GM21619 (cell line): ENCODE measurements around the gene RAB12.
"Not testable (repeated sequence)": the region's sequence is repeated elsewhere in the genome, so short reads cannot be mapped to it uniquely, and the experiment has no call there.

ENCODE experiments used
- ATAC-seq: cut with Tn5 transposase; IDR thresholded peaks from one replicate; pipeline ENCODE4 v1.9.1; 2021; ENCODE audit not compliant: unreplicated experiment

The RAB12 gene

GRCh38 chr18:8608795-8609658 is at the start of gene RAB12:
TSS of gene RAB12 (plus strand) at chr18:8609437. CDS start at chr18:8609440, 3 bp downstream.
- ATAC-seq, result peak; percentile 61

GRCh38 chr18:8559612-8560186 is 49.5 kb upstream of the RAB12 start:
- ATAC-seq, result no peak

- ATAC-seq, result no peak
Observed at GRCh38 chr18:8561123-8561910, 47.9 kb upstream of the RAB12 start.

GRCh38 chr18:8562070-8562469 is 47.2 kb upstream of the RAB12 start:
- ATAC-seq, result no peak

GRCh38 chr18:8562919-8563318 is 46.3 kb upstream of the RAB12 start:
- no peak for ATAC-seq

- ATAC-seq, result no peak
Observed at GRCh38 chr18:8571399-8571798, 37.8 kb upstream of the RAB12 start.

GRCh38 chr18:8573766-8574165 is 35.5 kb upstream of the RAB12 start:
- ATAC-seq, result not testable (repeated sequence)

- no peak for ATAC-seq
Observed at GRCh38 chr18:8584798-8585197, 24.4 kb upstream of the RAB12 start.

GRCh38 chr18:8586941-8587340 is 22.3 kb upstream of the RAB12 start:
- no peak for ATAC-seq

- ATAC-seq, result no peak
Observed at GRCh38 chr18:8595445-8595844, 13.8 kb upstream of the RAB12 start.

GRCh38 chr18:8601277-8602032 is 7.8 kb upstream of the RAB12 start:
- peak; percentile 65 for ATAC-seq

GRCh38 chr18:8602040-8602439 is 7.2 kb upstream of the RAB12 start:
- peak; percentile 25 for ATAC-seq

- no peak for ATAC-seq
Observed at GRCh38 chr18:8602557-8602956, 6.7 kb upstream of the RAB12 start.

GRCh38 chr18:8603663-8604520 is 5.3 kb upstream of the RAB12 start:
- ATAC-seq, result no peak

GRCh38 chr18:8605974-8606373 is 3.3 kb upstream of the RAB12 start:
- ATAC-seq, result no peak

GRCh38 chr18:8607776-8608742 is 1.2 kb upstream of the RAB12 start:
- ATAC-seq, result peak; percentile 35

GRCh38 chr18:8609659-8610458 is 622 bp downstream of the RAB12 start:
- peak; percentile 12 for ATAC-seq

GRCh38 chr18:8610459-8610851 is 1.2 kb downstream of the RAB12 start:
- no peak for ATAC-seq
